ENCODE data around the gene OPN4.

DNA sequence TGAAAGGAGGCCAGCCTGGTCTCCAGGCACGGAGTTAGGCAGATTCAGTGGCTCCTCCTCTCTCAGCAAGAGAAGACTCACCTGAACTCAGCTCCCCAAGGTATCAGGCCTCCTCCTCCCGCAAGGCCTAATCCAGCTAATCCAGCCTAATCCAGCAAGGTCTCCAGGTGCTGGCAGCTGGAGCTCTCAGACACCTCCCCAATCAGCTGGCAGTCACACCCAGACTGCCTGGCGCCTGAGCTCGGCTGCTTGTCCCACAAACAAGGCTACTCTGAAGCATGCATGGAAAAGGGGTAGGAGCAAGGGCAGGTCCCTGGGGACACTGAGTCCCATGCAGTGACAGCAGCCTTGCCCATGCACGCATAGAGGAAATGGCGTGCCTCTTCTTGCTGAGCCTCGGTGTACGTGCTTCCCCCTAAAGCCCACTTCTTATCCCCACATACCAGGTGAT is 3.3 kb upstream of the OPN4 start:
- TF ChIP-seq, protein P1, sequence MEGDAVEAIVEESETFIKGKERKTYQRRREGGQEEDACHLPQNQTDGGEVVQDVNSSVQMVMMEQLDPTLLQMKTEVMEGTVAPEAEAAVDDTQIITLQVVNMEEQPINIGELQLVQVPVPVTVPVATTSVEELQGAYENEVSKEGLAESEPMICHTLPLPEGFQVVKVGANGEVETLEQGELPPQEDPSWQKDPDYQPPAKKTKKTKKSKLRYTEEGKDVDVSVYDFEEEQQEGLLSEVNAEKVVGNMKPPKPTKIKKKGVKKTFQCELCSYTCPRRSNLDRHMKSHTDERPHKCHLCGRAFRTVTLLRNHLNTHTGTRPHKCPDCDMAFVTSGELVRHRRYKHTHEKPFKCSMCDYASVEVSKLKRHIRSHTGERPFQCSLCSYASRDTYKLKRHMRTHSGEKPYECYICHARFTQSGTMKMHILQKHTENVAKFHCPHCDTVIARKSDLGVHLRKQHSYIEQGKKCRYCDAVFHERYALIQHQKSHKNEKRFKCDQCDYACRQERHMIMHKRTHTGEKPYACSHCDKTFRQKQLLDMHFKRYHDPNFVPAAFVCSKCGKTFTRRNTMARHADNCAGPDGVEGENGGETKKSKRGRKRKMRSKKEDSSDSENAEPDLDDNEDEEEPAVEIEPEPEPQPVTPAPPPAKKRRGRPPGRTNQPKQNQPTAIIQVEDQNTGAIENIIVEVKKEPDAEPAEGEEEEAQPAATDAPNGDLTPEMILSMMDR (IDR thresholded peaks at IDR 0.05): no peak
- no peak for TF ChIP-seq POLR2A (IDR thresholded peaks at IDR 0.05)
- TF ChIP-seq EP300 (IDR thresholded peaks at IDR 0.05): no peak

Measured in ovary (tissue), 3 donors.